Fibroblast of skin of left biceps (primary cell): ENCODE data around the gene USP6.
"Not testable (repeated sequence)": the region's sequence is repeated elsewhere in the genome, so short reads cannot be mapped to it uniquely, and the experiment has no call there.

Source experiments
- DNase-seq, 2 experiments: peaks; one replicate each; pipeline ENCODE4 v3.0.0-alpha.2; 2013; ENCODE audit warnings: low read depth in 2 of 2

The USP6 gene

GRCh38 chr17:5135726-5136579 is 20.1 kb downstream of the USP6 start:
- no peak for DNase-seq

GRCh38 chr17:5136580-5137412 is 21.0 kb downstream of the USP6 start:
- not testable (repeated sequence) for DNase-seq

GRCh38 chr17:5137511-5138197 is 21.8 kb downstream of the USP6 start:
- not testable (repeated sequence) for DNase-seq

DNA sequence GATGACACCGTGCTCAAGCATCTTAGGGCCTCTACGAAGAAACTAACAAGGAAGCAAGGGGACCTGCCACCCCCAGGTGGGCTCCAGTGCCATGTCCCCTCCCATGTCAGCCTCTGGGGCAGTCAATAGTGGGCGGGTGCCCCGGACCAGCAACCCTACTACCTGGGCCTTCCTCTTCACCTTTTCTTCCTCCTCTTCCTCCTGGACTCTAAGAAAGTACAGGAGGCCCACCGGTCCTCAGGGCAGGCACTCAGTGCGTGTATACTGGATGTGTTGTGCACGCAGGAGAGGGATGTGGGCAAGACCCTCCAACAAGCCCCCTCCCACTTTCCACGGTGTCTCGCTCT is 22.3 kb downstream of the USP6 start:
- DNase-seq: not testable (repeated sequence)

DNA sequence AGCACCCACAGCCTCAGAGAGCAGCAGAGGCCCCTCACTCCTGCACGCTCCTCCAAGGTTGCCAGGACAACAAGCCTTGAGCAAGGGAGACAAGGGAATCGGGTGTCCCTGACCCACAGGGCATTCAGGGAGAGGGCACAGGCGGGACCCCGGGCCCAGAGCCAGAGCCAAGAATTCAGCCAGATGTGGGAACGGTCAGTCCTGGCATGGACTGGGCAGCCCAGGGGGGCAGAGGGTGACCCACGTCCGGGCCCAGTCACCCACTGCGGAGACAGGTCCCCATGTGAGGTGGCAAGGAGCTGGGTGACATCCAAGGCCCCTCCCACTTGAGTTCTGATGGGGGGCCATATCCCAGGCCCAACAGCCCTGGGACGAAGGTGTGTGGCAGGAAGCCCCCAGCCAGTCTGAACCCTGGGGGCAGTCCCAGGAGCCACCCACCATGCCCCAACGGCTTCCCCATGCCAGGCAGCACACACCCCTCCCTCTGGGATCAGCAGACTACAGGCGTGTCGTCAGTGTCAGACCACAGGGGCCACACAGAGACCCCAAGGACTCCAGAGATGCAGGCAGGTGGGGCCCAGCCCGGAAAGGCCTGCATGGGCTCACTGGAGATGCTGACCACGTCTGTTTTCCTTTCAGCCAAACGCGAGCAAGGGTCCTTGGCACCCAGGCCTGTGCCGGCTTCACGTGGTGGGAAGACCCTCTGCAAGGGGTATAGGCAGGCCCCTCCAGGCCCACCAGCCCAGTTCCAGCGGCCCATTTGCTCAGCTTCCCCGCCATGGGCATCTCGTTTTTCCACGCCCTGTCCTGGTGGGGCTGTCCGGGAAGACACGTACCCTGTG is 23.0 kb downstream of the USP6 start:
- no peak for DNase-seq

DNA sequence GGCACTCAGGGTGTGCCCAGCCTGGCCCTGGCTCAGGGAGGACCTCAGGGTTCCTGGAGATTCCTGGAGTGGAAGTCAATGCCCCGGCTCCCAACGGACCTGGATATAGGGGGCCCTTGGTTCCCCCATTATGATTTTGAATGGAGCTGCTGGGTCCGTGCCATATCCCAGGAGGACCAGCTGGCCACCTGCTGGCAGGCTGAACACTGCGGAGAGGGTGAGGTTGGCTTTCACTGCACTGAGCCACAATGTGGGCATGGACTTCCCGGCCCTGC is 23.6 kb downstream of the USP6 start:
- no peak for DNase-seq

DNA sequence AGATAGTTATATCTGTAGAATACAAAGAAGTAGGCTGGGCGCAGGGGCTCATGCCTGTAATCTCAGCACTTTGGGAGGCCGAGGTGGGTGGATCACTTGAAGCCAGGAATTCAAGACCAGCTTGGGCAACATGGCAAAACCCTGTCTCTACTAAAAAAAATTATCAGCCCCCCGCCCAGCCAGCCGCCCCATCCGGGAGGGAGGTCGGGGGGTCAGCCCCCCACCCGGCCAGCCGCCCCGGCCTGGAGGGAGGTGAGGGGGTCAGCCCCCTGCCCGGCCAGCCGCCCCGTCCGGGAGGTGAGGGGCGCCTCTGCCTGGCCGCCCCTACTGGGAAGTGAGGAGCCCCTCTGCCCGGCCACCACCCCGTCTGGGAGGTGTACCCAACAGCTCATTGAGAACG is 27.0 kb downstream of the USP6 start:
- DNase-seq: not testable (repeated sequence)

GRCh38 chr17:5146122-5146521 is 30.3 kb downstream of the USP6 start:
- DNase-seq: not testable (repeated sequence)

DNA sequence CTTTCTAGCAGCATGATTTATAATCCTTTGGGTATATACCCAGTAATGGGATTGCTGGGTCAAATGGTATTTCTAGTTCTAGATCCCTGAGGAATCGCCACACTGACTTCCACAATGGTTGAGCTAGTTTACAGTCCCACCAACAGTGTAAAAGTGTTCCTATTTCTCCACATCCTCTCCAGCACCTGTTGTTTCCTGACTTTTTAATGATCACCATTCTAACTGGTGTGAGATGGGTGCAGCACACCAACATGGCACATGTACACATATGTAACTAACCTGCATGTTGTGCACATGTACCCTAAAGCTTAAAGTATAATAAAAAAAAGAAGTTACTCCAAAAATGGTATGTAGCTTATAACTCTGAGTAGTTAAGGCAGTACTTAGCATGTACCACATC is 44.9 kb downstream of the USP6 start:
- DNase-seq: not testable (repeated sequence)

DNA sequence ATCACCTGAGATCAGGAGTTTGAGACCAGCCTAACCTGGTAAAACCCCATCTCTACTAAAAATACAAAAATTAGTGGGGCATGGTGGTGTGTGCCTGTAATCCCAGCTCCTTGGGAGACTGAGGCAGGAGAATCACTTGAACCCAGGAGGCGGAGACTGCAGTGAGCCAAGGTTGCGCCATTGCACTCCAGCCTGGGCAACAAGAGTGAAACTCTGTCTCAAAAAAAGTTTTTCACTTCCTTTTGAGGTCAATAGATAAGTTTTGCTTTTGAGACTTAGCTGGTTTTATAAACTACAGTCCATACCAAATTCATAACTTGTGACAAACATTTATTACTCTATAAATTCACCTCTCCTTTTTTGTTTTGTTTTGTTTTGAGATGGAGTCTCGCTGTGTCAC is 46.0 kb downstream of the USP6 start:
- not testable (repeated sequence) for DNase-seq

GRCh38 chr17:5164436-5164835 is 48.6 kb downstream of the USP6 start:
- DNase-seq: no peak

DNA sequence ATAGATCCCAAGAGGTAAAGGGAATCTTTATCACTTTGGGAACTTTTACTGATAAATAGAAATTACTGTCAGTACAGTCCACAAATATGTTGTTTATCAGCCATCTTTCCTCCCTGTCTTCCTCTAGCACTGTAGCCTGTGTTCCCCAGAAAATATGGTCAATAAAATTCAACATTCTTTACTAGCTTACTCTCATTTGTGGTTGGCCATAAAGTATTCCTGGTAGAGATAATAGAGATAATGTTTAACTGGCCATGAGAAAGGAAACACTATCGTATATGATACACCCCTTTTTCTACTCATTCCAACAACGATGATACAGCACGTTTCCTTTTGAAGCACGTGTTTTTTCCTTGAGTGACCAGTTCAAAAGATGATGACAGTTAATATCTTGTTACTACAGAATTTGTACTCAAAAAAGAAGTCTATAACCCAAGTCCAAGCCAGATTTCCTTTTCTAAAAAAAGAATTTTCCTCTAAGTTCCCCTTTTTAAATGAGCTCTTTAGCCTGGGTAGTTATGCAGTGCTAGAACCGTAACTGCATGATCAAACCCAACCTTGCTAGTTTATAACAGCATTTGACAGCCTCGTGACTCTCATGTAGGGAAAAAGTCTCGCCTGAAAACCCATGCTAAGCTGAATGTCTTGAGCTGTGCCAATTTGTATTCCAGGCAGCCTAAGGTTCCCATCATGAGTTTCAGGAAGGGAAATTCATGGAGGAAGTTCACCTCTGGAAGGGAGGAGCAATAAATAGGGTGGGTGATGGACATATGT is 50.1 kb downstream of the USP6 start:
- peak; percentile 3 for DNase-seq

DNA sequence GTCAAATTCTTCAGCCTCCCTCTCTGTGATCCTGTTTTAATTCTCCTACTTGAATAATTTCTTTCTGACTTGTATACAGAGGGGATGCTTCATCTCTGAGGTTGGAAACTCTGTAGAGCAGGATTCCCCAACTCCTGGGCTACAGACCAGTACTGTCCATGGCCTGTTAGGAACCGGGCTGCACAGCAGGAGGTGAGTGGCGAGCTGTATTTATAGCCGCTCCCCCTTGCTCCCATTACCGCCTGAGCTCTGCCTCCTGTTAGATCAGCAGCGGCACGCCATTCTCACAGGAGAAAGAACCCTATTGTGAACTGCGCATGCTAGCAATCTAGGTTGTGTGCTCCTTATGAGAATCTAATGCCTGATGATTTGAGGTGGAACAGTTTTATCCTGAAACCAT is 59.2 kb downstream of the USP6 start:
- not testable (repeated sequence) for DNase-seq

- DNase-seq: no peak
These were observed 63.2 kb downstream of the USP6 start for GRCh38 chr17:5179003-5179402.

DNA sequence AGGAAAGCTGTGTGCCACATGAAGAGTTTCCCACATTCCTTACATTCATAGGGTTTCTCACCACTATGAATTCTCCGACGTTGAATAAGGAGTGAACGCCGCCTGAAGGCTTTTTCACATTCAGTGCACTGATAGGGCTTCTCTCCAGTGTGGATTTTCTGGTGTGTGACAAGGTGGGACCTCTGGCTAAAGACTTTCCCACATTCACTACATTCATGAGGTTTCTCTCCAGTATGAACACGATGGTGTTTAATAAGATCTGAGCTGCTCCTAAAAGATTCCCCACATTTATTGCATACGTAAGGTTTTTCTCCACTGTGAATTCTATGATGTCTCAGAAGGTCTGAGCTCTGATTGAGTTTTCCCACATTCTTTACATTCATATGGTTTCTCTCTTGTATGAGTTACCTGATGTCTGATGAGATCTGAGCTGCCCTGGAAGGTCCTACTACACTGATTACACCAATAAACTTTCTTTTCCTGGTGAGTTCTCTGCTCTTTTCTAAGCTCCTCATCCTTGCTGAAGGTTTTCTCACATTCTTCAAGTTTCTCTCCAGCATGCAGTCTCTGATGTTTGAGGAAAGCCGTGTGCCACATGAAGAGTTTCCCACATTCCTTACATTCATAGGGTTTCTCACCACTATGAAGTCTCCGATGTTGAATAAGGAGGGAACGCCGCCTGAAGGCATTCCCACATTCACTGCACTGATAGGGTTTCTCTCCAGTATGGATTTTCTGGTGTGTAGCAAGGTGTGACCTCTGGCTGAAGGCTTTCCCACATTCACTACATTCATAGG is 65.9 kb downstream of the USP6 start:
- no peak for DNase-seq

DNA sequence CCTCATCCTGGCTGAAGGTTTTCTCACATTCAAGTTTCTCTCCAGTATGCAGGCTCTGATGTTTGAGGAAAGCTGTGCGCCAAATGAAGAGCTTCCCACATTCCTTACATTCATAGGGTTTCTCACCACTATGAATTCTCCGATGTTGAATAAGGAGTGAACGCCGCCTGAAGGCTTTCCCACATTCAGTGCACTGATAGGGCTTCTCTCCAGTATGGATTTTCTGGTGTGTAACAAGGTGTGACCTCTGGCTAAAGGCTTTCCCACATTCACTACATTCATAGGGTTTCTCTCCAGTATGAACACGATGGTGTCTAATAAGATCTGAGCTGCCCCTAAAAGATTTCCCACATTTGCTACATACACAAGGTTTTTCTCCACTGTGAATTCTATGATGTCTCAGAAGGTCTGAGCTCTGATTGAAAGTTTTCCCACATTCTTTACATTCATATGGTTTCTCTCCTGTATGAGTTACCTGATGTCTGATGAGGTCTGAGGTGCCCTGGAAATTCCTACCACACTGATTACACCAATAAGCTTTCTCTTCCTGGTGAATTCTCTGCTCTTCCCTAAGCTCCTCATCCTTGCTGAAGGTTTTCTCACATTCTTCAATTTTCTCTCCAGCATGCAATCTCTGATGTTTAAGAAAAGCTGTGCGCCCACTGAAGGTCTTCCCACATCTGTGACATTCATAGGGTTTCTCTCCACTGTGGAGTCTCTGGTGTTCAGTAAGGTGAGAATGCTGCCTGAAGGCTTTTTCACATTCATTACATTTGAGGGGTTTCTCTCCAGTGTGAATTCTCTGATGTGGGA is 67.0 kb downstream of the USP6 start:
- DNase-seq: no peak

DNA sequence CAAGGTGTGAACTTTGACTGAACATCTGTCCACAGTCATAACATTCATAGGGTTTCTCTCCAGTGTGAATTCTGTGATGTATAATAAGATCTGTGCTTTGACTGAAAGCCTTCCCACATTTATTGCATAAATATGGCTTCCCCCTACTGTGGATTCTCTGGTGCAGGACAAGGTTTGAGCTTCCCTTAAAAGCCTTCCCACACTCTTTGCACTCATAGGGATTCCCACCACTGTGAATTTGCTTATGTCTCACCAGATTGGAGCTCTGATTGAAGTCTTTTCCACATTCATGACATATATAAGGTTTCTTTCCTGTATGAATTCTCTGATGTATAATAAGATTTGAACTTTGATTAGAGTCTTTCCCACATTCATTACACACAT is 67.6 kb downstream of the USP6 start:
- DNase-seq: no peak

- DNase-seq: no peak
These were observed 68.5 kb downstream of the USP6 start for GRCh38 chr17:5184288-5184687.
